Endothelial cell (in vitro differentiated cells): ENCODE results near the gene EPHB1. TPM values are rescaled to one million over a fixed set of nuclear protein-coding genes. Genes with fewer than 3 reads are reported as not detected.

Source experiments
- DNase-seq: peaks from one replicate; pipeline ENCODE4 v3.0.0; 2021; ENCODE audit warnings: low spot score
- H3K27ac Mint-ChIP-seq: one replicate; pipeline ENCODE4 v1.8.0; 2021; ENCODE audit warnings: mixed read lengths, inconsistent platforms; ENCODE audit not compliant: unreplicated experiment
- H3K27me3 Mint-ChIP-seq: one replicate; pipeline ENCODE4 v1.8.0; 2021; ENCODE audit warnings: mild to moderate bottlenecking, moderate library complexity, mixed read lengths, inconsistent platforms; ENCODE audit not compliant: unreplicated experiment
- H3K36me3 Mint-ChIP-seq: one replicate; pipeline ENCODE4 v1.8.0; 2021; ENCODE audit warnings: mild to moderate bottlenecking, low read depth, mixed read lengths, inconsistent platforms; ENCODE audit not compliant: unreplicated experiment
- H3K4me1 Mint-ChIP-seq: one replicate; pipeline ENCODE4 v1.8.0; 2021; ENCODE audit warnings: mild to moderate bottlenecking, mixed read lengths, inconsistent platforms; ENCODE audit not compliant: unreplicated experiment
- H3K4me3 Mint-ChIP-seq: one replicate; pipeline ENCODE4 v1.8.0; 2021; ENCODE audit warnings: mild to moderate bottlenecking, mixed read lengths, inconsistent platforms; ENCODE audit not compliant: unreplicated experiment
- H3K9me3 Mint-ChIP-seq: one replicate; pipeline ENCODE4 v1.8.0; 2021; ENCODE audit warnings: mixed read lengths, inconsistent platforms; ENCODE audit not compliant: unreplicated experiment
- total RNA-seq: library from RNA; stranded (reverse); fragmentation: NEBNext Ultra II Directional; extraction: Animal tissue kit (Norgen Biotek cat#: 25700); gene quantifications from one replicate; pipeline ENCODE4 v1.2.1, GENCODE V29; 2021; ENCODE audit not compliant: unreplicated experiment
- TF ChIP-seq, protein P1 (sequence below): fragments of 200-600 bp; sonication (generic); IDR thresholded peaks from one replicate; pipeline ENCODE4 v1.5.0; 2021; ENCODE audit warnings: antibody characterized with exemption; ENCODE audit not compliant: unreplicated experiment

Gene EPHB1
- total RNA-seq, 1 donor from 2014 or later, result 5.7 TPM

DNA sequence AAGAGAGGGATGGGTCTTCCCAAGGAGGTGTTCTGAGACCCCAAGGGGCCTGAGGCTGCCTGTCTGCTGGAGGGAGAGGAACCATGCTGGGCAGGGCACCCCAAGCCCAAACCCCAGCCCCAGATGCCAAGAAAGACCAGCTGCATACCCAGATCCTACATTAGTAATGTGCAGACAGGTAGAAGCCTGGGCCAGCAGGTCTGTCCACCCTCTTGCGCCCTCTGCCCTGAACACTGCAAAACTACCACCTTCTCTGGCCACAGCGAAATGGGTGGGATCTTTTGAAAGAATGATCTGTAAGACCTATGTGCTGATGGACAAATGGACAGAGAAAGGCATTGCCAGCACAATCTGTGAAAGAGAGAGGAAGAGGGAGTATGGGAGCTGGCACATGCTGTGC lies 283.2 kb downstream of the EPHB1 start:
- Mint-ChIP-seq H3K9me3 (no peaks in the 10 kb centered on the region), H3K36me3 (no peaks in the 10 kb centered on the region), H3K4me3 (no peak overlapping the region), H3K27ac (no peak overlapping the region), H3K27me3 (peaks cover 2% of the 10 kb centered on the region), H3K4me1 (peaks cover 5% of the 10 kb centered on the region)
- TF ChIP-seq, protein P1, sequence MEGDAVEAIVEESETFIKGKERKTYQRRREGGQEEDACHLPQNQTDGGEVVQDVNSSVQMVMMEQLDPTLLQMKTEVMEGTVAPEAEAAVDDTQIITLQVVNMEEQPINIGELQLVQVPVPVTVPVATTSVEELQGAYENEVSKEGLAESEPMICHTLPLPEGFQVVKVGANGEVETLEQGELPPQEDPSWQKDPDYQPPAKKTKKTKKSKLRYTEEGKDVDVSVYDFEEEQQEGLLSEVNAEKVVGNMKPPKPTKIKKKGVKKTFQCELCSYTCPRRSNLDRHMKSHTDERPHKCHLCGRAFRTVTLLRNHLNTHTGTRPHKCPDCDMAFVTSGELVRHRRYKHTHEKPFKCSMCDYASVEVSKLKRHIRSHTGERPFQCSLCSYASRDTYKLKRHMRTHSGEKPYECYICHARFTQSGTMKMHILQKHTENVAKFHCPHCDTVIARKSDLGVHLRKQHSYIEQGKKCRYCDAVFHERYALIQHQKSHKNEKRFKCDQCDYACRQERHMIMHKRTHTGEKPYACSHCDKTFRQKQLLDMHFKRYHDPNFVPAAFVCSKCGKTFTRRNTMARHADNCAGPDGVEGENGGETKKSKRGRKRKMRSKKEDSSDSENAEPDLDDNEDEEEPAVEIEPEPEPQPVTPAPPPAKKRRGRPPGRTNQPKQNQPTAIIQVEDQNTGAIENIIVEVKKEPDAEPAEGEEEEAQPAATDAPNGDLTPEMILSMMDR, result no peak
- DNase-seq, result no peak

DNA sequence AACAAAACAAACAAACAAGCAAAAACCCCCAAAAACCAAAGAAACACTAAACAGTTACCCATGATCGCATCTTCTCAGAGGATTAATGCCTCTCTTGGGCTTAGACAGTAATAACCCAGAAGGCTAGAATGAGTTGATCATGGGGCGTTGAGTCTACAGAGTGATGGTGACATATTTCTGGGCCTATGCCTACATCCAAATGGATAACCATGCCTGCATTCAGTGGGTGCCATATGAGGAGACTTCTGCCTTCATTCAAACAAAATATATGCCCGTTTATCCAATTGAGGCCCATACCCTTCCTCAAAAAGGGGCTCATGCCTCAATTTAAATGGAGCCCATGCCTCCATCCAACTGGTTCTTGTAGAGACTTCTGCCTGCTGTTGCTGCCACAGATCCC lies 284.0 kb downstream of the EPHB1 start:
- Mint-ChIP-seq H3K9me3 (no peaks in the 10 kb centered on the region), H3K4me3 (no peak overlapping the region), H3K36me3 (no peaks in the 10 kb centered on the region), H3K27me3 (peaks cover 2% of the 10 kb centered on the region), H3K27ac (no peak overlapping the region), H3K4me1 (peaks cover 5% of the 10 kb centered on the region)
- TF ChIP-seq, protein P1, result no peak
- no peak for DNase-seq

DNA sequence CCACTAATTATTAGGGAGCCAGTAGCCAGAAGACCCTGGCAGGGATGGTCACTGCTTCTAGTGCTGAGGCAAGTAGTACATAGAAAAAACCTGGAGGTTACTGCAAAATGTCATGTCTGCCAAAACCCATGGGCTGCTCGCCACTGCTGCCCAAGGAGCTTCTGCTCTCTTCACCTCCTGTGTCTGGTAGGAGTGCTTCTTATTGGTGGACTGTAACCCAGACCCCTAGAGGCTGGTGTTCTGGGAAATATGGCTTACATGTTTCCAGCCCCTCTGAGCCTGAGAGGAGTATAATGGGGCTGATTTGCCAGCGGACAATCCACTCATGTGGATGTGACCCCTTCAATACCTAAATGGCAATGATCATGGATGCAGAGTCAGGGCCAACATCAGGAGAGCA lies 286.4 kb downstream of the EPHB1 start:
- Mint-ChIP-seq H3K27me3 (peaks cover 2% of the 10 kb centered on the region), H3K27ac (no peak overlapping the region), H3K36me3 (no peaks in the 10 kb centered on the region), H3K9me3 (no peaks in the 10 kb centered on the region), H3K4me1 (peaks cover 5% of the 10 kb centered on the region), H3K4me3 (no peak overlapping the region)
- TF ChIP-seq, protein P1, result no peak
- no peak for DNase-seq

DNA sequence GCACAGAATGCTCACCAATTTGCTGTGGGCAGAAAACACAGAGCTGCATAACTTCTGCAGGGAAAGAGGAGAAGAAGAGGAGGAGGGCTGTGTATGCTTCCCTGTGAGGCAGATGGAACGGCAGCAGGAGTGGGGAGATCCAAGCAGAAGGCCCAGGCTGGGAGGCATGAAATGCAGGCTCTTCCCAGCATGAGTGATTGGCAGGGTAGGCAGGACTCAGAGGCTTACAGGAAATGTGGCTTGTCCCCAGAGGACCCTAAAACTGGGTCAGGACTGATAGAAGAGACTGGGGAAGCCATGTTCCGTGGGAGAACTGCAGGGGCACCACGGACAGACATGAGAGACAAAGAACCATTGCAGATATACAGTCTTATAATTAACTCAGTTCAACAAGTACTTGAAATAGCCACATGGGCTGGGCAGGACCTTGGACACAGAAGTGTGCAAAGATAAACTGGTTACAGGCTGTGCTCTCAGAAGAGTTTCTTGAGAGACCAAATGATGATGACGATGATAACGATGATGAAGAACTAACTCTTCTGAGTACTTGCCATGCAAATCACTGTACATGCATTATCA lies 286.9 kb downstream of the EPHB1 start:
- Mint-ChIP-seq H3K4me3 (no peak overlapping the region), H3K9me3 (no peaks in the 10 kb centered on the region), H3K36me3 (no peaks in the 10 kb centered on the region), H3K27ac (no peak overlapping the region), H3K4me1 (peaks cover 5% of the 10 kb centered on the region), H3K27me3 (no peaks in the 10 kb centered on the region)
- TF ChIP-seq, protein P1, result no peak
- DNase-seq, result no peak

DNA sequence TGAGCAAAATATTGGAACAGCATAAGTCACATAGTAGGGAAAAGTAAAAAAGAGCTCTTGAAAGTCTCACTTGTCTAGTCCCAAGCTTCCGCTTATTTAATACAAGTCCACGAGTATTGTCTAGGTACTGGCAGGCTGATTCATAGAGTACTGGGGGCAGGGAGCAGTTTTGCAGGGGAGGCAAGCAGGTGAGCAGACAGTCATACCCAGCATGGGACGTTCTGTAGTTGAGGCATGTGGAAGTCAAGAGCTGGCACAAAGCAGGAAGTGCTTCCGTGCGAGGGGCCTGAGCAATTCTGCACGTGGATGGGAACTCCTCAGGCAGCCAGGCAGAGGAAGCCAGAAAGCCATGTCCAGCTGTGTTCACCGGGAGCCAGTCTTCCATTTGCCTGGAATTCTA lies 287.6 kb downstream of the EPHB1 start:
- H3K27ac Mint-ChIP-seq, result no peak overlapping the region
- TF ChIP-seq, protein P1, result no peak

More for the DNA sequence above, 287.6 kb downstream of the EPHB1 start:
- Mint-ChIP-seq H3K27me3 (no peaks in the 10 kb centered on the region), H3K4me1 (peaks cover 5% of the 10 kb centered on the region), H3K4me3 (no peak overlapping the region), H3K9me3 (no peaks in the 10 kb centered on the region), H3K36me3 (no peaks in the 10 kb centered on the region)
- DNase-seq, result no peak
